SIG-M5 (cell line): Measurements from ENCODE around the gene GFRA4.
"Not testable (repeated sequence)": the region's sequence is repeated elsewhere in the genome, so short reads cannot be mapped to it uniquely, and the experiment has no call there.

Source experiments
- DNase-seq: peaks from one replicate; lab custom pipeline; 2025; lab: John Stamatoyannopoulos, UW

GFRA4 gene

GRCh38 chr20:3615171-3615840 lies 47.9 kb downstream of the GFRA4 start:
- DNase-seq = not testable (repeated sequence)

DNA sequence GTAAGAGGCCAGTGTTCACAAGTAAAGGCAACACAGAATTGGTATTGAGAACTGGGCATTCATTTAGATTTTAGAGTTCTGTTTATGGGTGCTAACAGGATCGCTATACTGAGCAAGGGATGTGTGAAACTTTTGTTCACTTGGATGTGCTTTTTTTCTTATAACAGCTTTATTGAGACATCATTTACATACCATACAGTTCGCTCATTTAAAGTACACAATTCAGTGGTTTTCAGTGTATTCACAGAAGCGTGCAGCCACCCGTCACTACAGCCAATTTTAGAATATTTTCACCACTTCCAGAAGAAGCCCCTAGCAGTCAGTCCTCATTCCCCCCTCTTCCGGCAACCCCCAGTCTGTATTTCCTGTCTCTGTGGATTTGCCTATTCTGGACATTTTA lies 48.7 kb downstream of the GFRA4 start:
- no peak for DNase-seq

DNA sequence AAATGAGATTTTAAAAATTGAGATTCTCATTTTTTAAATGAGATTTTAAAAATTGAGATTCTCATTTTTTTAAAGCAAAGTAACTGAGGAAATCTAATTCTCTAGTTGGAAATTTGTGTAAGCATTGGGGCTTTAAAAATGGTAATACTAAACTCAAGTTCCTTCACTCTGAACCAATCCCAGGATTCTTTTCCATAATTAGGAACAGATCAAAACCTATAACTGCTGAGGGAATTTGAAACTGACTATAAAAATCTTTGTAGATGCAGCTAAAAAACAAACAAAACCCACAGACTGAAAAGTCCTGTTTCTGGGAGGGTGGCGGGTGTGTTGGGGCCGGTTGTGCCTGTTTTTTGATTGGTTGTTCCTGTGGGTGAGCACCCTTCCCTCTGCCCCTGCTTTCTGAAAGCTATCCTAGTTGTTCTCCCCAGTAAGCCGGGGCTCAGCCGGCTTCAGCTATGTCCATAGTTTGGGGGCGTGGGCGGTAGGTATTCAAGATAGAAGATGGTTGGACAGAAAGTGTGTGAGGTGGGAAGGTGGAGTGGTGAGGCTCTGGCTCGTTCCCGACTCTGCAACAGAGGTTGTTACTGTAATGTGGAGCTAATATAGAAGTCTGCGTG lies 49.3 kb downstream of the GFRA4 start:
- no peak for DNase-seq

- no peak for DNase-seq
Measured at GRCh38 chr20:3612795-3613572, 50.2 kb downstream of the GFRA4 start.

GRCh38 chr20:3611901-3612300 lies 51.3 kb downstream of the GFRA4 start:
- no peak for DNase-seq
